HepG2 (cell line): Measurements from ENCODE around the gene INHBE. TPM values are rescaled to one million over a fixed set of nuclear protein-coding genes. Genes with fewer than 3 reads are reported as not detected.

ENCODE experiments used
- ADNP ChIP-seq: sonication (generic); formaldehyde crosslinking; IDR thresholded peaks from 2 replicates; pipeline ENCODE4 v1.4.0; 2020; ENCODE audit warnings: missing genetic modification reagents
- ARNT ChIP-seq: fragments of 450-650 bp; IDR thresholded peaks from 2 replicates; pipeline ENCODE4 v1.6.1; 2017
- CENPT ChIP-seq: sonication (generic); formaldehyde crosslinking; IDR thresholded peaks from 2 replicates; pipeline ENCODE4 v1.8.0; 2022; ENCODE audit warnings: low read depth, mild to moderate bottlenecking, moderate library complexity, missing genetic modification reagents
- KAT8 ChIP-seq: IDR thresholded peaks from 2 replicates; pipeline ENCODE4 v1.6.1; 2016; ENCODE audit warnings: missing genetic modification reagents, missing compliant biosample characterization
- NCOA5 ChIP-seq: sonication (generic); formaldehyde crosslinking; IDR thresholded peaks from 2 replicates; pipeline ENCODE4 v1.4.0; 2020; ENCODE audit warnings: missing genetic modification reagents
- NFATC3 ChIP-seq: sonication (generic); formaldehyde crosslinking; IDR thresholded peaks from 2 replicates; pipeline ENCODE4 v1.5.1; 2020; ENCODE audit warnings: mild to moderate bottlenecking, missing genetic modification reagents
- NFE2L2 ChIP-seq: fragments of 150-350 bp; IDR thresholded peaks from 2 replicates; pipeline ENCODE4 v1.6.1; 2014; ENCODE audit warnings: low read length
- POLR2AphosphoS5 ChIP-seq: IDR thresholded peaks from 2 replicates; pipeline ENCODE4 v1.6.1; 2012; ENCODE audit warnings: low read depth, low read length
- RNF2 ChIP-seq: fragments of 450-650 bp; conservative IDR thresholded peaks from 2 replicates; pipeline ENCODE4 v1.6.1; 2016; ENCODE audit warnings: low read depth
- ZFAT ChIP-seq: sonication (generic); formaldehyde crosslinking; conservative IDR thresholded peaks from 2 replicates; pipeline ENCODE4 v1.8.1; 2023; ENCODE audit warnings: missing genetic modification reagents, inconsistent platforms
- ZNF496 ChIP-seq: sonication (generic); formaldehyde crosslinking; IDR thresholded peaks from 2 replicates; pipeline ENCODE4 v1.8.1; 2023; ENCODE audit warnings: mild to moderate bottlenecking, moderate library complexity, missing genetic modification reagents; ENCODE audit not compliant: insufficient replicate concordance
- ZNF570 ChIP-seq: sonication (generic); formaldehyde crosslinking; IDR thresholded peaks from 2 replicates; pipeline ENCODE4 v1.4.0; 2020; ENCODE audit warnings: mild to moderate bottlenecking, missing genetic modification reagents, borderline replicate concordance
- ZNF614 ChIP-seq: IDR thresholded peaks from 2 replicates; pipeline ENCODE4 v1.6.1; 2018; ENCODE audit warnings: missing biosample characterization, missing genetic modification reagents, inconsistent platforms, borderline replicate concordance
- polyA plus RNA-seq, 8 experiments: library from polyadenylated mRNA; depleted of rRNA in 3 of 8; stranded (reverse) in 7 of 8; unstranded in 1 of 8; fragments of >200 nt; fragmentation: Illumina TruSeq in 4 of 8; extraction: Trizol in 4 of 8; gene quantifications; 2 replicates each; pipeline versions ENCODE4 v1.2.1 to v1.2.3, GENCODE V29; 2011 to 2016; ENCODE audit warnings: low read depth in 4 of 8, missing spikeins in 1 of 8, mixed read lengths in 1 of 8; ENCODE audit not compliant: insufficient read depth in 1 of 8
- total RNA-seq, 5 experiments: library from RNA; depleted of rRNA; stranded (reverse); fragments of >200 nt; fragmentation: Illumina TruSeq; extraction: Trizol; gene quantifications; 2 replicates each; pipeline ENCODE4 v1.2.3, GENCODE V29; 2016; ENCODE audit warnings: low read depth in 1 of 5
- TF ChIP-seq, protein P1 (sequence below): sonication (generic); formaldehyde crosslinking; IDR thresholded peaks from 2 replicates; pipeline ENCODE4 v1.4.0; 2020; ENCODE audit warnings: missing genetic modification reagents
- TF ChIP-seq, protein P2 (sequence below): IDR thresholded peaks from 2 replicates; pipeline ENCODE4 v1.6.1; 2016; ENCODE audit warnings: low read depth
- TF ChIP-seq, protein P3 (sequence below): sonication (generic); formaldehyde crosslinking; conservative IDR thresholded peaks from 2 replicates; pipeline ENCODE4 v1.8.0; 2022; ENCODE audit warnings: low read depth, missing genetic modification reagents
- TF ChIP-seq, protein P4 (sequence below): fragments of 450-650 bp; IDR thresholded peaks from 2 replicates; pipeline ENCODE4 v1.6.1; 2016
- TF ChIP-seq, protein P5 (sequence below): IDR thresholded peaks from 2 replicates; pipeline ENCODE4 v1.6.1; 2016; ENCODE audit warnings: low read depth, missing genetic modification reagents, missing compliant biosample characterization

INHBE gene
- total and polyA plus RNA-seq, 2 of the 13 experiments (the other 11 are each of a cell fraction or from before 2014, with no cell fraction given): 17.0 to 32.0 TPM

DNA sequence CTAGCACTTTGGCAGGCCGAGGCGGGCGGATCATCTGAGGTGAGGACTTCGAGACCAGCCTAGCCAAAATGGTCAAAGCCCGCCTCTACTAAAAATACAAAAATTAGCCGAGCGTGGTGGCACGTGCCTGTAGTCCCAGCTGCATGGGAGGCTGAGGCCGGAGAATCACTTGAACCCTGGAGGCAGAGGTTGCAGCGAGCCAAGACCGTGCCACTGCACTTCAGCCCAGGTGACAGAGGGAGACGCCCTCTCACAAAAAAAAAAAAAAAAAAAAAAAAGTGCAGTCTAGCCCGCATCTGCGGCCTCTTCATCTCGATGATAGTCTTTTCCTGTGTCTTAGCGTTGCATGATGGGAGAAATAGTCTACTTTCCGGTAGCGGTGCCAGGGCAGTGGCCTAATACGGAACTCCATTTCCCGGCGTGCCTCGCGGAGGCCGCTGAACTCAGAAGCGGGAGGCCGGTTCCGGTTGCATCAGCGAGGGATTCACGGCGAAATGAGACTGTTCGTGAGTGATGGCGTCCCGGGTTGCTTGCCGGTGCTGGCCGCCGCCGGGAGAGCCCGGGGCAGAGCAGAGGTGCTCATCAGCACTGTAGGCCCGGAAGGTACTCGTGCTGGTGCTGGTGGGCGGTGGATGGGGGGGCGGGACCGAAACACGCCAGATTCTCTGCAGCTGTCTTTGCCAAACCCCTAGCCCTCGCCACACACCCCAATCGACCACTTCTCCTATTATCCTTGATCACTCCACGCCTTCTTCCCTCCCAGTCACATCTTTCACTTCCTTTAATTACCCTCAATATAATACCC is 32.7 kb downstream of the INHBE start, which contains the start of gene MARS1 (continued):
- TF ChIP-seq, protein P1, sequence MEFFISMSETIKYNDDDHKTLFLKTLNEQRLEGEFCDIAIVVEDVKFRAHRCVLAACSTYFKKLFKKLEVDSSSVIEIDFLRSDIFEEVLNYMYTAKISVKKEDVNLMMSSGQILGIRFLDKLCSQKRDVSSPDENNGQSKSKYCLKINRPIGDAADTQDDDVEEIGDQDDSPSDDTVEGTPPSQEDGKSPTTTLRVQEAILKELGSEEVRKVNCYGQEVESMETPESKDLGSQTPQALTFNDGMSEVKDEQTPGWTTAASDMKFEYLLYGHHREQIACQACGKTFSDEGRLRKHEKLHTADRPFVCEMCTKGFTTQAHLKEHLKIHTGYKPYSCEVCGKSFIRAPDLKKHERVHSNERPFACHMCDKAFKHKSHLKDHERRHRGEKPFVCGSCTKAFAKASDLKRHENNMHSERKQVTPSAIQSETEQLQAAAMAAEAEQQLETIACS (CRISPR knock-in tag): no peak
- TF ChIP-seq KAT8 (CRISPR knock-in tag) (peak; percentile 94), ZNF570 (CRISPR knock-in tag) (no peak), NCOA5 (CRISPR knock-in tag) (no peak), NFE2L2 (no peak), CENPT (CRISPR knock-in tag) (no peak), ZNF496 (no peak), RNF2 (no peak), POLR2AphosphoS5 (peak; percentile 87), NFATC3 (CRISPR knock-in tag) (no peak; the same call in 1 of the 2 replicates), ADNP (CRISPR knock-in tag) (peak; percentile 85), ZFAT (no peak), ARNT (no peak), ZNF614 (CRISPR knock-in tag) (no peak)
- TF ChIP-seq, protein P2, sequence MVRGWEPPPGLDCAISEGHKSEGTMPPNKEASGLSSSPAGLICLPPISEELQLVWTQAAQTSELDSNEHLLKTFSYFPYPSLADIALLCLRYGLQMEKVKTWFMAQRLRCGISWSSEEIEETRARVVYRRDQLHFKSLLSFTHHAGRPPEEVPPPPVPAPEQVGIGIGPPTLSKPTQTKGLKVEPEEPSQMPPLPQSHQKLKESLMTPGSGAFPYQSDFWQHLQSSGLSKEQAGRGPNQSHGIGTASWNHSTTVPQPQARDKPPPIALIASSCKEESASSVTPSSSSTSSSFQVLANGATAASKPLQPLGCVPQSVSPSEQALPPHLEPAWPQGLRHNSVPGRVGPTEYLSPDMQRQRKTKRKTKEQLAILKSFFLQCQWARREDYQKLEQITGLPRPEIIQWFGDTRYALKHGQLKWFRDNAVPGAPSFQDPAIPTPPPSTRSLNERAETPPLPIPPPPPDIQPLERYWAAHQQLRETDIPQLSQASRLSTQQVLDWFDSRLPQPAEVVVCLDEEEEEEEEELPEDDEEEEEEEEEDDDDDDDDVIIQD (CRISPR knock-in tag): no peak
- TF ChIP-seq, protein P3, sequence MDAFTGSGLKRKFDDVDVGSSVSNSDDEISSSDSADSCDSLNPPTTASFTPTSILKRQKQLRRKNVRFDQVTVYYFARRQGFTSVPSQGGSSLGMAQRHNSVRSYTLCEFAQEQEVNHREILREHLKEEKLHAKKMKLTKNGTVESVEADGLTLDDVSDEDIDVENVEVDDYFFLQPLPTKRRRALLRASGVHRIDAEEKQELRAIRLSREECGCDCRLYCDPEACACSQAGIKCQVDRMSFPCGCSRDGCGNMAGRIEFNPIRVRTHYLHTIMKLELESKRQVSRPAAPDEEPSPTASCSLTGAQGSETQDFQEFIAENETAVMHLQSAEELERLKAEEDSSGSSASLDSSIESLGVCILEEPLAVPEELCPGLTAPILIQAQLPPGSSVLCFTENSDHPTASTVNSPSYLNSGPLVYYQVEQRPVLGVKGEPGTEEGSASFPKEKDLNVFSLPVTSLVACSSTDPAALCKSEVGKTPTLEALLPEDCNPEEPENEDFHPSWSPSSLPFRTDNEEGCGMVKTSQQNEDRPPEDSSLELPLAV (CRISPR knock-in tag): no peak
- TF ChIP-seq, protein P4, sequence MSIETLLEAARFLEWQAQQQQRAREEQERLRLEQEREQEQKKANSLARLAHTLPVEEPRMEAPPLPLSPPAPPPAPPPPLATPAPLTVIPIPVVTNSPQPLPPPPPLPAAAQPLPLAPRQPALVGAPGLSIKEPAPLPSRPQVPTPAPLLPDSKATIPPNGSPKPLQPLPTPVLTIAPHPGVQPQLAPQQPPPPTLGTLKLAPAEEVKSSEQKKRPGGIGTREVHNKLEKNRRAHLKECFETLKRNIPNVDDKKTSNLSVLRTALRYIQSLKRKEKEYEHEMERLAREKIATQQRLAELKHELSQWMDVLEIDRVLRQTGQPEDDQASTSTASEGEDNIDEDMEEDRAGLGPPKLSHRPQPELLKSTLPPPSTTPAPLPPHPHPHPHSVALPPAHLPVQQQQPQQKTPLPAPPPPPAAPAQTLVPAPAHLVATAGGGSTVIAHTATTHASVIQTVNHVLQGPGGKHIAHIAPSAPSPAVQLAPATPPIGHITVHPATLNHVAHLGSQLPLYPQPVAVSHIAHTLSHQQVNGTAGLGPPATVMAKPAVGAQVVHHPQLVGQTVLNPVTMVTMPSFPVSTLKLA: no peak; the same call in 1 of the 2 replicates
- TF ChIP-seq, protein P5, sequence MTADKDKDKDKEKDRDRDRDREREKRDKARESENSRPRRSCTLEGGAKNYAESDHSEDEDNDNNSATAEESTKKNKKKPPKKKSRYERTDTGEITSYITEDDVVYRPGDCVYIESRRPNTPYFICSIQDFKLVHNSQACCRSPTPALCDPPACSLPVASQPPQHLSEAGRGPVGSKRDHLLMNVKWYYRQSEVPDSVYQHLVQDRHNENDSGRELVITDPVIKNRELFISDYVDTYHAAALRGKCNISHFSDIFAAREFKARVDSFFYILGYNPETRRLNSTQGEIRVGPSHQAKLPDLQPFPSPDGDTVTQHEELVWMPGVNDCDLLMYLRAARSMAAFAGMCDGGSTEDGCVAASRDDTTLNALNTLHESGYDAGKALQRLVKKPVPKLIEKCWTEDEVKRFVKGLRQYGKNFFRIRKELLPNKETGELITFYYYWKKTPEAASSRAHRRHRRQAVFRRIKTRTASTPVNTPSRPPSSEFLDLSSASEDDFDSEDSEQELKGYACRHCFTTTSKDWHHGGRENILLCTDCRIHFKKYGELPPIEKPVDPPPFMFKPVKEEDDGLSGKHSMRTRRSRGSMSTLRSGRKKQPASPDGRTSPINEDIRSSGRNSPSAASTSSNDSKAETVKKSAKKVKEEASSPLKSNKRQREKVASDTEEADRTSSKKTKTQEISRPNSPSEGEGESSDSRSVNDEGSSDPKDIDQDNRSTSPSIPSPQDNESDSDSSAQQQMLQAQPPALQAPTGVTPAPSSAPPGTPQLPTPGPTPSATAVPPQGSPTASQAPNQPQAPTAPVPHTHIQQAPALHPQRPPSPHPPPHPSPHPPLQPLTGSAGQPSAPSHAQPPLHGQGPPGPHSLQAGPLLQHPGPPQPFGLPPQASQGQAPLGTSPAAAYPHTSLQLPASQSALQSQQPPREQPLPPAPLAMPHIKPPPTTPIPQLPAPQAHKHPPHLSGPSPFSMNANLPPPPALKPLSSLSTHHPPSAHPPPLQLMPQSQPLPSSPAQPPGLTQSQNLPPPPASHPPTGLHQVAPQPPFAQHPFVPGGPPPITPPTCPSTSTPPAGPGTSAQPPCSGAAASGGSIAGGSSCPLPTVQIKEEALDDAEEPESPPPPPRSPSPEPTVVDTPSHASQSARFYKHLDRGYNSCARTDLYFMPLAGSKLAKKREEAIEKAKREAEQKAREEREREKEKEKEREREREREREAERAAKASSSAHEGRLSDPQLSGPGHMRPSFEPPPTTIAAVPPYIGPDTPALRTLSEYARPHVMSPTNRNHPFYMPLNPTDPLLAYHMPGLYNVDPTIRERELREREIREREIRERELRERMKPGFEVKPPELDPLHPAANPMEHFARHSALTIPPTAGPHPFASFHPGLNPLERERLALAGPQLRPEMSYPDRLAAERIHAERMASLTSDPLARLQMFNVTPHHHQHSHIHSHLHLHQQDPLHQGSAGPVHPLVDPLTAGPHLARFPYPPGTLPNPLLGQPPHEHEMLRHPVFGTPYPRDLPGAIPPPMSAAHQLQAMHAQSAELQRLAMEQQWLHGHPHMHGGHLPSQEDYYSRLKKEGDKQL (CRISPR knock-in tag): no peak
